Retina (tissue), 1 donor: ENCODE measurements around the gene SLC49A3.
A peak's percentile ranks its signal among the peaks of the same experiment; 100 is the strongest.
"Not testable (repeated sequence)": the region's sequence is repeated elsewhere in the genome, so short reads cannot be mapped to it uniquely, and the experiment has no call there.

ENCODE experiments used
- DNase-seq: peaks from one replicate; pipeline ENCODE4 v3.0.0-alpha.2; 2016

SLC49A3 gene

GRCh38 chr4:721261-722168 lies 32.6 kb upstream of the SLC49A3 start:
- no peak for DNase-seq

GRCh38 chr4:720111-720860 lies 31.3 kb upstream of the SLC49A3 start:
- no peak for DNase-seq

- no peak for DNase-seq
Observed at GRCh38 chr4:718460-718859, 29.5 kb upstream of the SLC49A3 start.

- DNase-seq, result peak; percentile 28
Observed at GRCh38 chr4:717601-718320, 28.8 kb upstream of the SLC49A3 start.

- DNase-seq, result no peak
Observed at GRCh38 chr4:714087-714486, 25.1 kb upstream of the SLC49A3 start.

GRCh38 chr4:712916-713632 lies 24.1 kb upstream of the SLC49A3 start:
- no peak for DNase-seq

GRCh38 chr4:712093-712492 lies 23.1 kb upstream of the SLC49A3 start:
- DNase-seq, result no peak

- DNase-seq, result no peak
Observed at GRCh38 chr4:710916-711315, 22.0 kb upstream of the SLC49A3 start.

GRCh38 chr4:710116-710515 lies 21.2 kb upstream of the SLC49A3 start:
- no peak for DNase-seq

- no peak for DNase-seq
Observed at GRCh38 chr4:709348-709747, 20.4 kb upstream of the SLC49A3 start.

- DNase-seq, result no peak
Observed at GRCh38 chr4:708631-708933, 19.6 kb upstream of the SLC49A3 start.

- no peak for DNase-seq
Observed at GRCh38 chr4:707929-708630, 19.1 kb upstream of the SLC49A3 start.

GRCh38 chr4:706834-707598 lies 18.1 kb upstream of the SLC49A3 start:
- no peak for DNase-seq

- not testable (repeated sequence) for DNase-seq
Observed at GRCh38 chr4:706083-706633, 17.2 kb upstream of the SLC49A3 start.

- peak; percentile 90 for DNase-seq
Observed at GRCh38 chr4:705278-706082, 16.5 kb upstream of the SLC49A3 start, which contains the start of gene PCGF3. Gene PCGF3, plus strand, starts transcription at chr4:705832. Its CDS starts 27,849 bp downstream, at chr4:733681.

GRCh38 chr4:704971-705277 lies 16.0 kb upstream of the SLC49A3 start:
- no peak for DNase-seq

GRCh38 chr4:704198-704891 lies 15.4 kb upstream of the SLC49A3 start:
- no peak for DNase-seq

GRCh38 chr4:703336-704197 lies 14.6 kb upstream of the SLC49A3 start:
- no peak for DNase-seq

GRCh38 chr4:702618-703048 lies 13.7 kb upstream of the SLC49A3 start:
- no peak for DNase-seq
